HepG2 (cell line): ENCODE data around the gene ZFHX3. TPM values are rescaled to one million over a fixed set of nuclear protein-coding genes. Genes with fewer than 3 reads are reported as not detected.

ENCODE experiments used
- ATAC-seq: fragments of 200-7000 bp; cut with Tn5 transposase; 3 replicates; pipeline ENCODE4 v1.9.1; 2020; ENCODE audit warnings: mild to moderate bottlenecking, moderate library complexity
- BruUV-seq: library from RNA; stranded (reverse); fragments of 400-500 nt; replicated peaks from 2 replicates; lab custom pipeline; 2021; lab: Mats Ljungman, UMichigan
- CTCF ChIA-PET: fragments of 300-600 bp; formaldehyde crosslinking; extraction: SDS; loops from one replicate; lab custom pipeline; 2021; ENCODE audit warnings: low total read pairs, inconsistent platforms, low intra/inter-chr PET ratio; lab: Yijun Ruan, JAX
- POLR2A ChIA-PET: fragments of 350-600 bp; sonication (Branson Sonifier 250); formaldehyde crosslinking; loops from one replicate; lab custom pipeline; 2020; ENCODE audit warnings: antibody characterized with exemption, inconsistent platforms; lab: Yijun Ruan, JAX
- DNase-seq: peaks from one replicate; pipeline ENCODE4 v3.0.0-alpha.2; 2015; ENCODE audit warnings: low spot score
- FAIRE-seq: peaks from 3 replicates; lab custom pipeline; 2011; peaks lifted over from hg19 to GRCh38; lab: Jason Lieb, UNC
- H2AFZ ChIP-seq: one replicate; pipeline ENCODE4 v1.6.1; 2011; ENCODE audit warnings: low read length, inconsistent platforms
- H3K27ac ChIP-seq: fragments of 300-600 bp; 3 replicates; pipeline ENCODE4 v1.8.0; 2011; ENCODE audit warnings: mixed run types, mild to moderate bottlenecking, mixed read lengths, low read length, inconsistent platforms; ENCODE audit not compliant: insufficient read depth; ENCODE audit errors: extremely low read length
- H3K27me3 ChIP-seq, 2 experiments: fragments of 200-600 bp in 1 of 2; 2 replicates in 1 of 2; 3 replicates in 1 of 2; pipeline versions ENCODE4 v1.6.0 to v1.8.0; 2011; ENCODE audit warnings: low read length in 2 of 2, mild to moderate bottlenecking in 2 of 2, moderate library complexity in 2 of 2, inconsistent platforms in 1 of 2; ENCODE audit not compliant: insufficient read depth in 2 of 2, control insufficient read depth in 1 of 2
- H3K36me3 ChIP-seq, 2 experiments: fragments of 200-600 bp in 1 of 2; replicated peaks in 1 of 2; 2 replicates in 1 of 2; 3 replicates in 1 of 2; pipeline versions ENCODE4 v1.5.1 to v1.8.0; 2011; ENCODE audit warnings: low read length in 2 of 2, inconsistent platforms in 1 of 2; ENCODE audit not compliant: insufficient read depth in 2 of 2, control insufficient read depth in 1 of 2
- H3K4me1 ChIP-seq: 2 replicates; pipeline ENCODE4 v1.5.1; 2012; ENCODE audit warnings: low read length, inconsistent platforms; ENCODE audit not compliant: insufficient read depth
- H3K4me2 ChIP-seq: 2 replicates; pipeline ENCODE4 v1.6.0; 2011; ENCODE audit warnings: low read depth, low read length, inconsistent platforms
- H3K4me3 ChIP-seq, 3 experiments: fragments of 200-600 bp in 1 of 3; sonication (generic), shearing (Covaris generic) in 1 of 3; replicated peaks in 1 of 3; 2 replicates each; pipeline ENCODE4 v1.5.1; 2011 to 2016; ENCODE audit warnings: low read length in 3 of 3, inconsistent platforms in 2 of 3, low read depth in 2 of 3, mild to moderate bottlenecking in 2 of 3, control low read depth in 1 of 3, mixed read lengths in 1 of 3; ENCODE audit not compliant: insufficient read depth in 1 of 3
- H3K79me2 ChIP-seq: one replicate; pipeline ENCODE4 v1.6.1; 2011; ENCODE audit warnings: low read length, inconsistent platforms; ENCODE audit not compliant: insufficient read depth
- H3K9ac ChIP-seq: 2 replicates; pipeline ENCODE4 v1.6.0; 2011; ENCODE audit warnings: mild to moderate bottlenecking, low read depth, low read length, inconsistent platforms; ENCODE audit not compliant: insufficient read depth
- H3K9me3 ChIP-seq: 2 replicates; pipeline ENCODE4 v1.5.1; 2012; ENCODE audit warnings: mild to moderate bottlenecking, low read length
- H4K20me1 ChIP-seq: 2 replicates; pipeline ENCODE4 v1.6.0; 2011; ENCODE audit warnings: inconsistent platforms, mild to moderate bottlenecking, low read length, moderate library complexity; ENCODE audit not compliant: insufficient read depth
- IRX3 ChIP-seq: sonication (generic); formaldehyde crosslinking; IDR thresholded peaks from 2 replicates; pipeline ENCODE4 v1.8.1; 2023; ENCODE audit warnings: mild to moderate bottlenecking, low read depth, missing genetic modification reagents, borderline replicate concordance
- RBM22 ChIP-seq: fragments of 200-400 bp; formaldehyde crosslinking; optimal IDR thresholded peaks from 2 replicates; pipeline ENCODE3; 2017; ENCODE audit warnings: mild to moderate bottlenecking, low read length, moderate library complexity
- SPEN ChIP-seq: sonication (generic); formaldehyde crosslinking; IDR thresholded peaks from 2 replicates; pipeline ENCODE4 v1.5.1; 2020; ENCODE audit warnings: low read depth, mild to moderate bottlenecking, missing genetic modification reagents
- TSC22D2 ChIP-seq: sonication (generic); formaldehyde crosslinking; IDR thresholded peaks from 2 replicates; pipeline ENCODE4 v1.5.1; 2020; ENCODE audit warnings: missing genetic modification reagents, mild to moderate bottlenecking, borderline replicate concordance
- ZNF720 ChIP-seq: sonication (generic); formaldehyde crosslinking; IDR thresholded peaks from 2 replicates; pipeline ENCODE4 v1.4.0; 2020; ENCODE audit warnings: missing genetic modification reagents
- WGBS: methylation state at CpG from one replicate; pipeline ENCODE4 v1.1.6; 2017; ENCODE audit warnings: low lambda C conversion rate; 5-methylcytosine and 5-hydroxymethylcytosine counted together
- in situ Hi-C: cut with HindIII; loops from 2 replicates; pipeline ENCODE4 v1.10.0; 2017; ENCODE audit warnings: low pct_unique_long_range_greater_than_20kb; ENCODE audit not compliant: extremely low pct_ligation_motif_present
- intact Hi-C: fragments of 100-400 bp; cut with micrococcal nuclease; formaldehyde crosslinking; loops from one replicate; pipeline ENCODE4 v1.10.0; 2022; ENCODE audit not compliant: unreplicated experiment
- polyA plus RNA-seq, 8 experiments: library from polyadenylated mRNA; depleted of rRNA in 3 of 8; stranded (reverse) in 7 of 8; unstranded in 1 of 8; fragments of >200 nt; fragmentation: Illumina TruSeq in 4 of 8; extraction: Trizol in 4 of 8; gene quantifications; 2 replicates each; pipeline versions ENCODE4 v1.2.1 to v1.2.3, GENCODE V29; 2011 to 2016; ENCODE audit warnings: low read depth in 4 of 8, missing spikeins in 1 of 8, mixed read lengths in 1 of 8; ENCODE audit not compliant: insufficient read depth in 1 of 8
- total RNA-seq, 5 experiments: library from RNA; depleted of rRNA; stranded (reverse); fragments of >200 nt; fragmentation: Illumina TruSeq; extraction: Trizol; gene quantifications; 2 replicates each; pipeline ENCODE4 v1.2.3, GENCODE V29; 2016; ENCODE audit warnings: low read depth in 1 of 5
- TF ChIP-seq, protein P1 (sequence below): sonication (generic); formaldehyde crosslinking; IDR thresholded peaks from 2 replicates; pipeline ENCODE4 v1.5.0; 2020; ENCODE audit warnings: missing genetic modification reagents
- TF ChIP-seq, protein P2 (sequence below): sonication (generic); formaldehyde crosslinking; IDR thresholded peaks from 2 replicates; pipeline ENCODE4 v1.9.0; 2021; ENCODE audit warnings: missing genetic modification reagents, mild to moderate bottlenecking, borderline replicate concordance
- TF ChIP-seq, protein P3 (sequence below): sonication (generic); formaldehyde crosslinking; IDR thresholded peaks from 2 replicates; pipeline ENCODE4 v1.5.0; 2020; ENCODE audit warnings: missing genetic modification reagents
- TF ChIP-seq, protein P4 (sequence below): sonication (generic); formaldehyde crosslinking; conservative IDR thresholded peaks from 2 replicates; pipeline ENCODE4 v1.8.1; 2023; ENCODE audit warnings: missing genetic modification reagents
- TF ChIP-seq, protein P5 (sequence below): sonication (generic); formaldehyde crosslinking; IDR thresholded peaks from 2 replicates; pipeline ENCODE4 v1.5.1; 2020; ENCODE audit warnings: missing genetic modification reagents, mild to moderate bottlenecking, borderline replicate concordance

Gene ZFHX3
- total and polyA plus RNA-seq, 2 of the 13 experiments (the other 11 are each of a cell fraction or from before 2014, with no cell fraction given): 5.0 to 6.0 TPM

DNA sequence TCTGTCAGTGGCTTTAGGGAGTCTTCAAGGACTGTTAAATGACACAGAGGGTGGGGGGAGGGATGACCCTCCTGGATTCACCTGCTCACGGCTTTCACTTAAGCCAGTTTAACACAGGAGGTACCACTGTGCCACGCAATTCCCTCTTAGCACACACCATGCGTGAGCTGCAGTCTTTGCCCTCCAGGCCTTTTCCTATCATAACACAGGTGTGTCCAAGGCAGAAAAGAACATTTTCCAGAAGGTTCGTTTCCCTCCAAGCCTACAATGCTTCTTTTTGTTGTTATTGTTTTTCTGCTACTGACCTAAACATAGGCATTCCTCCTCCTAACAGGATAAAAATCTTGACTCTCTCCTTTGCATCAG is 1.1 kb downstream of the ZFHX3 start:
- H3K9me3 ChIP-seq: no peaks in the 10 kb centered on the region
- peak overlapping the region; percentile 69 to 93 (median 89) for H3K4me3 ChIP-seq
- no peaks in the 10 kb centered on the region; a peak in 2 of 5 replicates for H3K27me3 ChIP-seq
- POLR2A ChIA-PET: interaction anchor here (1.1 to 5.4 kb wide), 7 partner anchors 9 to 170 kb away, joined by 3 to 49 read pairs (median 8); no protein-coding TSS in a partner anchor
- FAIRE-seq: no peak
- H3K36me3 ChIP-seq: no peaks in the 10 kb centered on the region
- BruUV-seq: TSS peak; percentile 55
- 49% methylated on average over 4 of the region's 4 CpGs for WGBS
- in situ Hi-C loops: loop anchor here (5.0 kb wide), 1 partner anchor 100 kb away; no protein-coding TSS in a partner anchor
- peak overlapping the region; percentile 92 for H3K9ac ChIP-seq
- ATAC-seq: no peak
- peak overlapping the region; percentile 97 for H3K4me2 ChIP-seq
- TF ChIP-seq, protein P1, sequence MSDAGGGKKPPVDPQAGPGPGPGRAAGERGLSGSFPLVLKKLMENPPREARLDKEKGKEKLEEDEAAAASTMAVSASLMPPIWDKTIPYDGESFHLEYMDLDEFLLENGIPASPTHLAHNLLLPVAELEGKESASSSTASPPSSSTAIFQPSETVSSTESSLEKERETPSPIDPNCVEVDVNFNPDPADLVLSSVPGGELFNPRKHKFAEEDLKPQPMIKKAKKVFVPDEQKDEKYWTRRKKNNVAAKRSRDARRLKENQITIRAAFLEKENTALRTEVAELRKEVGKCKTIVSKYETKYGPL (CRISPR knock-in tag): no peak
- TF ChIP-seq ZNF720 (CRISPR knock-in tag) (no peak), SPEN (CRISPR knock-in tag) (0 out of 2 replicates have a peak, but pooled peaks have one; percentile 13), IRX3 (CRISPR knock-in tag) (no peak), RBM22 (no peak), TSC22D2 (no peak)
- TF ChIP-seq, protein P2, sequence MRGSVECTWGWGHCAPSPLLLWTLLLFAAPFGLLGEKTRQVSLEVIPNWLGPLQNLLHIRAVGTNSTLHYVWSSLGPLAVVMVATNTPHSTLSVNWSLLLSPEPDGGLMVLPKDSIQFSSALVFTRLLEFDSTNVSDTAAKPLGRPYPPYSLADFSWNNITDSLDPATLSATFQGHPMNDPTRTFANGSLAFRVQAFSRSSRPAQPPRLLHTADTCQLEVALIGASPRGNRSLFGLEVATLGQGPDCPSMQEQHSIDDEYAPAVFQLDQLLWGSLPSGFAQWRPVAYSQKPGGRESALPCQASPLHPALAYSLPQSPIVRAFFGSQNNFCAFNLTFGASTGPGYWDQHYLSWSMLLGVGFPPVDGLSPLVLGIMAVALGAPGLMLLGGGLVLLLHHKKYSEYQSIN (CRISPR knock-in tag): no peak
- TF ChIP-seq, protein P3, sequence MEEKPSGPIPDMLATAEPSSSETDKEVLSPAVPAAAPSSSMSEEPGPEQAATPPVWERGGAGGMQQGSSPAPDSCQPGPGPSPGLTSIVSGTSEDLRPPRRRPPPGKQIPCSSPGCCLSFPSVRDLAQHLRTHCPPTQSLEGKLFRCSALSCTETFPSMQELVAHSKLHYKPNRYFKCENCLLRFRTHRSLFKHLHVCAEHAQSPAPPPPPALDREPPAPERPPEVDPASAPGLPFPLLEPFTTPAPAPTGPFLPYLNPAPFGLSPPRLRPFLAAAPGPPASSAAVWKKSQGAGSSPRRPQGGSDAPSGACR (CRISPR knock-in tag): 0 out of 2 replicates have a peak, but pooled peaks have one; percentile 48
- TF ChIP-seq, protein P4, sequence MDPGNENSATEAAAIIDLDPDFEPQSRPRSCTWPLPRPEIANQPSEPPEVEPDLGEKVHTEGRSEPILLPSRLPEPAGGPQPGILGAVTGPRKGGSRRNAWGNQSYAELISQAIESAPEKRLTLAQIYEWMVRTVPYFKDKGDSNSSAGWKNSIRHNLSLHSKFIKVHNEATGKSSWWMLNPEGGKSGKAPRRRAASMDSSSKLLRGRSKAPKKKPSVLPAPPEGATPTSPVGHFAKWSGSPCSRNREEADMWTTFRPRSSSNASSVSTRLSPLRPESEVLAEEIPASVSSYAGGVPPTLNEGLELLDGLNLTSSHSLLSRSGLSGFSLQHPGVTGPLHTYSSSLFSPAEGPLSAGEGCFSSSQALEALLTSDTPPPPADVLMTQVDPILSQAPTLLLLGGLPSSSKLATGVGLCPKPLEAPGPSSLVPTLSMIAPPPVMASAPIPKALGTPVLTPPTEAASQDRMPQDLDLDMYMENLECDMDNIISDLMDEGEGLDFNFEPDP (CRISPR knock-in tag): peak; percentile 88; the same call in 1 of the 2 replicates
- TF ChIP-seq, protein P5, sequence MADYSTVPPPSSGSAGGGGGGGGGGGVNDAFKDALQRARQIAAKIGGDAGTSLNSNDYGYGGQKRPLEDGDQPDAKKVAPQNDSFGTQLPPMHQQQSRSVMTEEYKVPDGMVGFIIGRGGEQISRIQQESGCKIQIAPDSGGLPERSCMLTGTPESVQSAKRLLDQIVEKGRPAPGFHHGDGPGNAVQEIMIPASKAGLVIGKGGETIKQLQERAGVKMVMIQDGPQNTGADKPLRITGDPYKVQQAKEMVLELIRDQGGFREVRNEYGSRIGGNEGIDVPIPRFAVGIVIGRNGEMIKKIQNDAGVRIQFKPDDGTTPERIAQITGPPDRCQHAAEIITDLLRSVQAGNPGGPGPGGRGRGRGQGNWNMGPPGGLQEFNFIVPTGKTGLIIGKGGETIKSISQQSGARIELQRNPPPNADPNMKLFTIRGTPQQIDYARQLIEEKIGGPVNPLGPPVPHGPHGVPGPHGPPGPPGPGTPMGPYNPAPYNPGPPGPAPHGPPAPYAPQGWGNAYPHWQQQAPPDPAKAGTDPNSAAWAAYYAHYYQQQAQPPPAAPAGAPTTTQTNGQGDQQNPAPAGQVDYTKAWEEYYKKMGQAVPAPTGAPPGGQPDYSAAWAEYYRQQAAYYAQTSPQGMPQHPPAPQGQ (CRISPR knock-in tag): no peak
- CTCF ChIA-PET: no interaction called here
- peak overlapping the region; percentile 89 for H3K27ac ChIP-seq
- DNase-seq: no peak
- H3K4me1 ChIP-seq: peaks cover 87% of the 10 kb centered on the region
- intact Hi-C loops: loop anchor here (1.0 to 10.0 kb wide), 4 partner anchors 9 to 212 kb away; no protein-coding TSS in a partner anchor
- peaks cover 7% of the 10 kb centered on the region; the same call in 1 of the 2 replicates for H4K20me1 ChIP-seq
- peaks cover 94% of the 10 kb centered on the region for H3K79me2 ChIP-seq
- H2AFZ ChIP-seq: no peak overlapping the region
